WTC11 (cell line): ENCODE results near the gene SGCA. TPM values are rescaled to one million over a fixed set of nuclear protein-coding genes. Genes with fewer than 3 reads are reported as not detected.

Source experiments
- ATAC-seq: fragments of 200-7000 bp; cut with Tn5 transposase; 2 replicates; pipeline ENCODE4 v1.10.0; 2021; ENCODE audit warnings: mild to moderate bottlenecking, moderate library complexity
- CTCF ChIA-PET: fragments of 300-600 bp; sonication (Branson Sonifier 250); formaldehyde crosslinking; loops from one replicate; lab custom pipeline; 2021; ENCODE audit warnings: antibody characterized with exemption; lab: Charles Lee
- POLR2A ChIA-PET: fragments of 350-600 bp; sonication (Branson Sonifier 250); formaldehyde crosslinking; loops from one replicate; lab custom pipeline; 2021; ENCODE audit warnings: antibody characterized with exemption; lab: Charles Lee
- DNase-seq: peaks from one replicate; pipeline ENCODE4 v3.0.0; 2021; ENCODE audit warnings: low spot score
- H3K27ac Mint-ChIP-seq: 2 replicates; pipeline ENCODE4 v1.8.0; 2021; ENCODE audit warnings: mixed read lengths
- H3K27me3 Mint-ChIP-seq: 2 replicates; pipeline ENCODE4 v1.8.0; 2021; ENCODE audit warnings: low read depth, mild to moderate bottlenecking, moderate library complexity, mixed read lengths
- H3K36me3 Mint-ChIP-seq: 2 replicates; pipeline ENCODE4 v1.8.0; 2021; ENCODE audit warnings: mixed read lengths
- H3K4me1 Mint-ChIP-seq: 2 replicates; pipeline ENCODE4 v1.8.0; 2022; ENCODE audit warnings: mixed read lengths
- H3K4me3 Mint-ChIP-seq: 2 replicates; pipeline ENCODE4 v1.8.0; 2021; ENCODE audit warnings: mild to moderate bottlenecking, moderate library complexity, mixed read lengths
- H3K9me3 Mint-ChIP-seq: 2 replicates; pipeline ENCODE4 v1.8.0; 2021; ENCODE audit warnings: mixed read lengths
- EMX1 ChIP-seq: fragments of 250-450 bp; sonication (Bioruptor Pico); IDR thresholded peaks from 2 replicates; pipeline ENCODE4 v1.8.0; 2021; ENCODE audit warnings: mild to moderate bottlenecking
- ETV6 ChIP-seq: sonication (generic); formaldehyde crosslinking; IDR thresholded peaks from 2 replicates; pipeline ENCODE4 v1.8.1; 2022; ENCODE audit warnings: mild to moderate bottlenecking, missing genetic modification reagents
- GTF2I ChIP-seq: fragments of 250-450 bp; sonication (Bioruptor Pico); conservative IDR thresholded peaks from 2 replicates; pipeline ENCODE4 v1.4.0; 2021; ENCODE audit warnings: mild to moderate bottlenecking
- JAZF1 ChIP-seq: fragments of 250-450 bp; sonication (Bioruptor Pico); IDR thresholded peaks from 2 replicates; pipeline ENCODE4 v1.9.0; 2021; ENCODE audit warnings: moderate library complexity, mild to moderate bottlenecking, inconsistent platforms
- KAT7 ChIP-seq: sonication (generic); formaldehyde crosslinking; IDR thresholded peaks from 2 replicates; pipeline ENCODE4 v1.8.1; 2023; ENCODE audit warnings: missing genetic modification reagents, mild to moderate bottlenecking, borderline replicate concordance
- NFATC4 ChIP-seq: fragments of 250-450 bp; sonication (Bioruptor Pico); IDR thresholded peaks from 2 replicates; pipeline ENCODE4 v1.9.0; 2021; ENCODE audit warnings: mild to moderate bottlenecking
- NR1H2 ChIP-seq: sonication (generic); formaldehyde crosslinking; IDR thresholded peaks from 2 replicates; pipeline ENCODE4 v1.9.0; 2021; ENCODE audit warnings: mild to moderate bottlenecking, moderate library complexity, missing genetic modification reagents
- SMAD3 ChIP-seq: sonication (generic); formaldehyde crosslinking; IDR thresholded peaks from 2 replicates; pipeline ENCODE4 v1.8.0; 2022; ENCODE audit warnings: missing genetic modification reagents, mild to moderate bottlenecking, borderline replicate concordance
- TCF7 ChIP-seq: sonication (generic); formaldehyde crosslinking; IDR thresholded peaks from 2 replicates; pipeline ENCODE4 v1.8.0; 2022; ENCODE audit warnings: mild to moderate bottlenecking, low read depth, missing genetic modification reagents, moderate library complexity
- ZNF121 ChIP-seq: sonication (generic); formaldehyde crosslinking; IDR thresholded peaks from 2 replicates; pipeline ENCODE4 v1.8.0; 2023; ENCODE audit warnings: missing genetic modification reagents
- ZNF219 ChIP-seq: sonication (generic); formaldehyde crosslinking; IDR thresholded peaks from 2 replicates; pipeline ENCODE4 v1.8.0; 2023; ENCODE audit warnings: missing genetic modification reagents, mild to moderate bottlenecking, borderline replicate concordance
- total RNA-seq: library from RNA; stranded (reverse); gene quantifications from 3 replicates; pipeline ENCODE4 v1.2.3, GENCODE V29; 2021
- TF ChIP-seq, protein P1 (sequence below): fragments of 250-450 bp; sonication (Bioruptor Pico); IDR thresholded peaks from 2 replicates; pipeline ENCODE4 v1.9.0; 2021; ENCODE audit warnings: mild to moderate bottlenecking
- TF ChIP-seq, protein P2 (sequence below): sonication (generic); formaldehyde crosslinking; IDR thresholded peaks from 2 replicates; pipeline ENCODE4 v1.8.0; 2023; ENCODE audit warnings: missing genetic modification reagents, mild to moderate bottlenecking, borderline replicate concordance
- TF ChIP-seq, protein P3 (sequence below): fragments of 250-450 bp; sonication (Bioruptor Pico); IDR thresholded peaks from 2 replicates; pipeline ENCODE4 v1.9.0; 2021; ENCODE audit warnings: mild to moderate bottlenecking
- TF ChIP-seq, protein P4 (sequence below): sonication (generic); formaldehyde crosslinking; IDR thresholded peaks from 2 replicates; pipeline ENCODE4 v1.8.1; 2022; ENCODE audit warnings: low read depth, mild to moderate bottlenecking, moderate library complexity, missing genetic modification reagents, borderline replicate concordance

SGCA gene
- total RNA-seq, 1 experiment from 2014 or later = 1.0 TPM

DNA sequence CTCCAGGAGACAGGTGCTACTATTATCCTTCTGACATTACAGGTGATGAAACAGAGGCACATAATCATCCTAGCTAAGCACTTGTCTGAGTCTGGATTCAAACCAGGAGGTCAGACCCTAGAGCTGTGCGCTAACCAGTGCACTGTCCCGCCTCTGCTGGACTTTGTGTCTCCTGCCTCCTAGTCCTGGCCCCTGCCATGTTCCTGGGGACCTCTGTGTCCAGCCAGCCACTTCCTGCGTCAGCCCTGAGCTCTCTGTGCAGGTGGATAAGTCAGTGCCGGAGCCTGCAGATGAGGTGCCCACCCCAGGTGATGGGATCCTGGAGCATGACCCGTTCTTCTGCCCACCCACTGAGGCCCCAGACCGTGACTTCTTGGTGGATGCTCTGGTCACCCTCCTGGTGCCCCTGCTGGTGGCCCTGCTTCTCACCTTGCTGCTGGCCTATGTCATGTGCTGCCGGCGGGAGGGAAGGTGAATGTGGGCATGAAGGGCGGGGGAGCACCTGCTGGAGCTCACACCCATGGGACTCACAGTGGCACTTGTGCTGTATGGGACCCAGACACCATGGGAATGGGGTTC lies 4.2 kb downstream of the SGCA start (continued):
- TF ChIP-seq, protein P1, sequence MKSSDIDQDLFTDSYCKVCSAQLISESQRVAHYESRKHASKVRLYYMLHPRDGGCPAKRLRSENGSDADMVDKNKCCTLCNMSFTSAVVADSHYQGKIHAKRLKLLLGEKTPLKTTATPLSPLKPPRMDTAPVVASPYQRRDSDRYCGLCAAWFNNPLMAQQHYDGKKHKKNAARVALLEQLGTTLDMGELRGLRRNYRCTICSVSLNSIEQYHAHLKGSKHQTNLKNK (CRISPR knock-in tag) = no peak
- TF ChIP-seq GTF2I (CRISPR knock-in tag) (no peak), EMX1 (CRISPR knock-in tag) (no peak), KAT7 (CRISPR knock-in tag) (no peak), NFATC4 (no peak), NR1H2 (no peak), ZNF219 (CRISPR knock-in tag) (no peak), JAZF1 (CRISPR knock-in tag) (no peak), TCF7 (CRISPR knock-in tag) (no peak), SMAD3 (CRISPR knock-in tag) (no peak)
- TF ChIP-seq, protein P2, sequence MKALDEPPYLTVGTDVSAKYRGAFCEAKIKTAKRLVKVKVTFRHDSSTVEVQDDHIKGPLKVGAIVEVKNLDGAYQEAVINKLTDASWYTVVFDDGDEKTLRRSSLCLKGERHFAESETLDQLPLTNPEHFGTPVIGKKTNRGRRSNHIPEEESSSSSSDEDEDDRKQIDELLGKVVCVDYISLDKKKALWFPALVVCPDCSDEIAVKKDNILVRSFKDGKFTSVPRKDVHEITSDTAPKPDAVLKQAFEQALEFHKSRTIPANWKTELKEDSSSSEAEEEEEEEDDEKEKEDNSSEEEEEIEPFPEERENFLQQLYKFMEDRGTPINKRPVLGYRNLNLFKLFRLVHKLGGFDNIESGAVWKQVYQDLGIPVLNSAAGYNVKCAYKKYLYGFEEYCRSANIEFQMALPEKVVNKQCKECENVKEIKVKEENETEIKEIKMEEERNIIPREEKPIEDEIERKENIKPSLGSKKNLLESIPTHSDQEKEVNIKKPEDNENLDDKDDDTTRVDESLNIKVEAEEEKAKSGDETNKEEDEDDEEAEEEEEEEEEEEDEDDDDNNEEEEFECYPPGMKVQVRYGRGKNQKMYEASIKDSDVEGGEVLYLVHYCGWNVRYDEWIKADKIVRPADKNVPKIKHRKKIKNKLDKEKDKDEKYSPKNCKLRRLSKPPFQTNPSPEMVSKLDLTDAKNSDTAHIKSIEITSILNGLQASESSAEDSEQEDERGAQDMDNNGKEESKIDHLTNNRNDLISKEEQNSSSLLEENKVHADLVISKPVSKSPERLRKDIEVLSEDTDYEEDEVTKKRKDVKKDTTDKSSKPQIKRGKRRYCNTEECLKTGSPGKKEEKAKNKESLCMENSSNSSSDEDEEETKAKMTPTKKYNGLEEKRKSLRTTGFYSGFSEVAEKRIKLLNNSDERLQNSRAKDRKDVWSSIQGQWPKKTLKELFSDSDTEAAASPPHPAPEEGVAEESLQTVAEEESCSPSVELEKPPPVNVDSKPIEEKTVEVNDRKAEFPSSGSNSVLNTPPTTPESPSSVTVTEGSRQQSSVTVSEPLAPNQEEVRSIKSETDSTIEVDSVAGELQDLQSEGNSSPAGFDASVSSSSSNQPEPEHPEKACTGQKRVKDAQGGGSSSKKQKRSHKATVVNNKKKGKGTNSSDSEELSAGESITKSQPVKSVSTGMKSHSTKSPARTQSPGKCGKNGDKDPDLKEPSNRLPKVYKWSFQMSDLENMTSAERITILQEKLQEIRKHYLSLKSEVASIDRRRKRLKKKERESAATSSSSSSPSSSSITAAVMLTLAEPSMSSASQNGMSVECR = no peak
- TF ChIP-seq, protein P3, sequence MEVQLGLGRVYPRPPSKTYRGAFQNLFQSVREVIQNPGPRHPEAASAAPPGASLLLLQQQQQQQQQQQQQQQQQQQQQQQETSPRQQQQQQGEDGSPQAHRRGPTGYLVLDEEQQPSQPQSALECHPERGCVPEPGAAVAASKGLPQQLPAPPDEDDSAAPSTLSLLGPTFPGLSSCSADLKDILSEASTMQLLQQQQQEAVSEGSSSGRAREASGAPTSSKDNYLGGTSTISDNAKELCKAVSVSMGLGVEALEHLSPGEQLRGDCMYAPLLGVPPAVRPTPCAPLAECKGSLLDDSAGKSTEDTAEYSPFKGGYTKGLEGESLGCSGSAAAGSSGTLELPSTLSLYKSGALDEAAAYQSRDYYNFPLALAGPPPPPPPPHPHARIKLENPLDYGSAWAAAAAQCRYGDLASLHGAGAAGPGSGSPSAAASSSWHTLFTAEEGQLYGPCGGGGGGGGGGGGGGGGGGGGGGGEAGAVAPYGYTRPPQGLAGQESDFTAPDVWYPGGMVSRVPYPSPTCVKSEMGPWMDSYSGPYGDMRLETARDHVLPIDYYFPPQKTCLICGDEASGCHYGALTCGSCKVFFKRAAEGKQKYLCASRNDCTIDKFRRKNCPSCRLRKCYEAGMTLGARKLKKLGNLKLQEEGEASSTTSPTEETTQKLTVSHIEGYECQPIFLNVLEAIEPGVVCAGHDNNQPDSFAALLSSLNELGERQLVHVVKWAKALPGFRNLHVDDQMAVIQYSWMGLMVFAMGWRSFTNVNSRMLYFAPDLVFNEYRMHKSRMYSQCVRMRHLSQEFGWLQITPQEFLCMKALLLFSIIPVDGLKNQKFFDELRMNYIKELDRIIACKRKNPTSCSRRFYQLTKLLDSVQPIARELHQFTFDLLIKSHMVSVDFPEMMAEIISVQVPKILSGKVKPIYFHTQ (CRISPR knock-in tag) = no peak
- TF ChIP-seq, protein P4, sequence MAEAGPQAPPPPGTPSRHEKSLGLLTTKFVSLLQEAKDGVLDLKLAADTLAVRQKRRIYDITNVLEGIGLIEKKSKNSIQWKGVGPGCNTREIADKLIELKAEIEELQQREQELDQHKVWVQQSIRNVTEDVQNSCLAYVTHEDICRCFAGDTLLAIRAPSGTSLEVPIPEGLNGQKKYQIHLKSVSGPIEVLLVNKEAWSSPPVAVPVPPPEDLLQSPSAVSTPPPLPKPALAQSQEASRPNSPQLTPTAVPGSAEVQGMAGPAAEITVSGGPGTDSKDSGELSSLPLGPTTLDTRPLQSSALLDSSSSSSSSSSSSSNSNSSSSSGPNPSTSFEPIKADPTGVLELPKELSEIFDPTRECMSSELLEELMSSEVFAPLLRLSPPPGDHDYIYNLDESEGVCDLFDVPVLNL (CRISPR knock-in tag) = no peak
- TF ChIP-seq, all 79 proteins: peak for 0

DNA sequence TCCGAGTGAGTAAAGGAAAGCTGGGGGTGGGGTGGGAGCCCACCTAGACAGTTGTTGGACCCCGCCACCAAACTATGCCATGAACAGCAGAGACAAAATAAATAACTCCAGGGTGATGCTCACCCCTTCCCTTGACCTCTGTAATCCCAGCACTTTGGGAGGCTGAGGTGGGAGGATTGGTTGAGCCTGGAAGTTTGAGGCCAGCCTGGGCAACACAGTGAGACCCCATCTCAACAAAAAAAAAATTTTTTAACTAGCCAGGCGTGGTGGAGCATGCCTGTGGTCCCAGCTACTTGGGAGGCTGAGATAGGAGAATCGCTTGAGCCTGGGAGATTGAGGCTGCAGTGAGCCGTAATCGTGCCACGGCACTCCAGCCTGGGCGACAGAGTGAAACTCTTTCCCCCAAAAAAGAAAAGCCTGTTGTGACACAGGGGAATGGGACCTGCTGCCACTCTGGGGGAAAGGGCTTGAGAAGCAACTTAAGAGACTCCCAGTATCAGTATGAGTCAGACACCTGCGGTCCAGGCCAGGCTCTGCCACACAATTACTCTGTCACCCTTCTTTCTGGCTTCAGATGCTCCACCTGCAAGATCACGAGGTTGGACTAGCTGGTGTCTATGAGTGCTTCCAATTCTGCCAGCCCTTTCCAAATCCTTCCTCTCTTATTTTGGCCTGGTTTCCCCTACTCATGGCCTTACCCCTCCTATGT lies 5.0 kb downstream of the SGCA start:
- no peaks in the 10 kb centered on the region for H3K27me3 Mint-ChIP-seq
- H3K4me3 Mint-ChIP-seq = no peak overlapping the region
- no peaks in the 10 kb centered on the region for H3K9me3 Mint-ChIP-seq
- POLR2A ChIA-PET = no interaction called here
- H3K36me3 Mint-ChIP-seq = no peaks in the 10 kb centered on the region
- DNase-seq = no peak
- peaks cover 13% of the 10 kb centered on the region for H3K4me1 Mint-ChIP-seq
- TF ChIP-seq ZNF121 (CRISPR knock-in tag) (0 out of 2 replicates have a peak, but pooled peaks have one; percentile 20), ETV6 (CRISPR knock-in tag) (no peak)
- no peak for ATAC-seq
- CTCF ChIA-PET = interaction anchor here (1.8 to 4.1 kb wide), 7 partner anchors 7 to 309 kb away, joined by 5 to 66 read pairs (median 45); partner anchors contain the start of genes COL1A1 and TMEM92
- H3K27ac Mint-ChIP-seq = no peak overlapping the region; the same call in 1 of the 2 replicates
